ENCODE measurements around the gene TBC1D16. TPM values are rescaled to one million over a fixed set of nuclear protein-coding genes. Genes with fewer than 3 reads are reported as not detected.

The TBC1D16 gene
- total RNA-seq, 2 experiments from 2014 or later: 0.74 to 1.2 TPM

DNA sequence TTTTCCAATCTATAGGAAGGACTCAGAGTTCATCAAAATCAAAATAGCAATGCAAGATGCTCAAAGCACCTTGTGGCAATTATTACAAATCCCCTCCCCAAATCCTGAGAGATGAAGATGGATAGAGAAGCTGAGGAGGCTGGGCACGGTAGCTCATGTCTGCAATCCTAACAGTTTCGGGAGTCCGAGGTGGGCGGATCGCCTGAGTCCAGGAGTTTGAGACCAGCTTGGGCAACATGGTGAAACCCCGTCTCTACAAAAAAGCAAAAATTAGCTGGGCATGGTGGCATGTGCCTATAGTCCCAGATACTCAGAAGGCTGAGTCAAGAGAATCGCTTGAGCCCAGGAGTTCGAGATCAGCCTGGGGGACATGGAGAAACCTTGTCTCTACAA, 8.6 kb downstream of the TBC1D16 start:
- H3K9me3 Mint-ChIP-seq: no peaks in the 10 kb centered on the region
- ChIA-PET CTCF (interaction anchor here (1.1 to 1.6 kb wide), 2 partner anchors 19 to 66 kb away, joined by 3 read pairs; no protein-coding TSS in a partner anchor), POLR2A (no interaction called here)
- H3K27me3 Mint-ChIP-seq: no peaks in the 10 kb centered on the region
- H3K4me1 Mint-ChIP-seq: peaks cover 4% of the 10 kb centered on the region
- H3K4me3 Mint-ChIP-seq: no peak overlapping the region
- no peak for DNase-seq
- H3K27ac Mint-ChIP-seq: no peak overlapping the region
- H3K36me3 Mint-ChIP-seq (ENCODE audit: low read depth): no peaks in the 10 kb centered on the region

DNA sequence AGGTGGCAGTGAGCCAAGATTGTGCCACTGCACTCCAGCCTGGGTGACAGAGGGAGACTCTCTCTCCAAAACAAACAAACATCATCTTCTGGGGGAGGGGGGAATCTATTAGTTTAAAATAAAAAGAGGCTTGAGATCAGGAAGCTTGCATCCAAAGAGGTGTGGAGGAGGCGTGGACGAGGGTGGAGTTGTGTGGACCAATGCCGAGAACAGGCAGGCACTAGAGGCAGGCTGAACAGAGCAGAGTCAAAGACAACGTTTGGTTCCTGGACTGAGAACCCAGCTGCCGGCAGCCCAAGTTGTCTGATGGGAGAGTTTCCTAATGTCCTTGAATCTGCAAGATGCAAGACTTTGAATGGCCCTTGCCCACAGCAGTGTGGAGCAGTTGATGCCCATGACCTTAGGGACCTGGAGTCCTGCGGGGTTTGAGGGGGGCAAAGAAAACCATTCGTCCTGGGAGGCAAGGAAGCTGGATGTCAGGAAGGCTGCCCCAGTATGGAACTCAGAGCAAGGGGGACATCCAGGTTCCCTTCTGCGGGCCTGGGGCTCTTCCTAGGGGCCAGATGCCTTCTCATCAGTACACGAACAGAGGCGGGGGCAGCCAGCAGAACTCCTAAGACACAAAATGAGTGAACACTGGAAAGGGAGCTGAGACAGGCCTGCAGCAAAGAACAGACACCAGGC, 9.2 kb downstream of the TBC1D16 start:
- Mint-ChIP-seq H3K4me3 (no peak overlapping the region), H3K4me1 (peaks cover under 1% of the 10 kb centered on the region), H3K27ac (no peak overlapping the region), H3K27me3 (no peaks in the 10 kb centered on the region), H3K9me3 (no peaks in the 10 kb centered on the region), H3K36me3 (ENCODE audit: low read depth) (no peaks in the 10 kb centered on the region)
- ChIA-PET POLR2A (no interaction called here), CTCF (interaction anchor here (1.1 to 1.6 kb wide), 2 partner anchors 18 to 66 kb away, joined by 3 read pairs; no protein-coding TSS in a partner anchor)
- no peak for DNase-seq

DNA sequence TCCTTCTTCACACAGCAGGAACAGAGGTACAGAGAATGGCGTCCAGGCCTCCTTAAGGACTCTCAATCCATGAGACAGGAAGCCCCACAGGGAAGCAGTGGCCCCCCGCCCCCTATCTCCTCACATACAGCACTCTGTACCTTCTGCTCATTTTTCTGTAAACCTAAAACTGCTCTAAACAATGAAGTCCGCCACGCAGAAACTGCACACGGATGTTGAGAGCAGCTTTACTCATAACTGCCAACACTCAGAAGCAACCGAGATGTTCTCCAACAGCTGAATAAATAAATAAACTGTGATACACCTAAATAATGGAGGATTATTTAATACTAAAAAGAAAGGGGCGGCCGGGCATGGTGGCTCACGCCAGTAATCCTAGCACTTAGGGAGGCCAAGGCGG, 9.9 kb downstream of the TBC1D16 start:
- Mint-ChIP-seq H3K27ac (no peak overlapping the region), H3K36me3 (ENCODE audit: low read depth) (no peaks in the 10 kb centered on the region), H3K9me3 (no peaks in the 10 kb centered on the region), H3K4me3 (no peak overlapping the region), H3K27me3 (no peaks in the 10 kb centered on the region), H3K4me1 (no peaks in the 10 kb centered on the region)
- DNase-seq: no peak
- ChIA-PET CTCF (no interaction called here), POLR2A (no interaction called here)

DNA sequence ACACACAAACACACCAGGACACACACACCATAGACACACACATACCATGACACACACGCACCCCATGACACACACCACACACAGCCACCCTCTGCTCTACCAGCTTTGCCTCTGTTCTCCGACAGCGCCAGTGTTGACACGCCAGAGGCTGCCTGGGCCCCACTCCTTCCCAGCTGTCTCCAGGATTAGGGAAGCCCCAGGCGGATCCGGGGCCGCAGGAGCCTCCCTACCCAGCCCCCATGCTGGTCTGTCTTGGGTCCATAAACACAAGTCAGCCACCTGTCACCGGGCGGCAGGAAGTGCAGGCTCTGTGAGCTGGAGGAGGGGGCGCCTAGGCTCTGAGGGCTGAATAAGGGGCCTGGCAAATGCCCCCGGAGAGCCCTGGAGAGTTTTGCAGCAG, 10.5 kb downstream of the TBC1D16 start:
- Mint-ChIP-seq H3K27ac (no peak overlapping the region), H3K27me3 (no peaks in the 10 kb centered on the region), H3K4me3 (no peak overlapping the region), H3K9me3 (no peaks in the 10 kb centered on the region), H3K4me1 (no peaks in the 10 kb centered on the region), H3K36me3 (ENCODE audit: low read depth) (no peaks in the 10 kb centered on the region)
- no peak for DNase-seq
- ChIA-PET CTCF (no interaction called here), POLR2A (no interaction called here)

DNA sequence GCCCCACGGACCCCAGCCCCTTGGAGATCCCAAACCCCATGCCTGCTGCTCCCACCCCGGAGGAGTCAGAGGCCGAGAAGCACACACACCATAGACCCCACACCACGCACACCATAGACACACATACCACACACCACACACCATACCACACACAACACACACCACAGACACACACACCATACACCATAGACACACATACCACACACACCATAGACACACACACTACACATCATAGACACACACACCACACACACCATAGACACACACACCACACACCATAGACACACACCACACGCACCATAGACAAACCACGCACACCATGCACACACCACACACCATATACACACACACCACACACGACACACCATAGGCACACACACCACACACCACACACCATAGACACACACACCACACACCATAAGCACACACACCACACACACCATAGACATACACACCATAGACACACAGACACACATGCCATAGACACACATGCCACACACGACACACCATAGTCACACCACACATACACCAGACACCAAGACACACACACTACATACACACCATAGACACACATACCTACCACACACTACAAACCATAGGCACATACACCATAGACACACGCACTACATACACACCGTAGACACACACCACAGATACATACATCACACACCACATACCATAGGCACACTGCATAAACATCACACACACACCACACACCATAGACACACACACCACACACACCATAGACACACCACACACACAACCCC, 11.3 kb downstream of the TBC1D16 start:
- no peaks in the 10 kb centered on the region for H3K9me3 Mint-ChIP-seq
- ChIA-PET POLR2A (no interaction called here), CTCF (interaction anchor here (1.4 kb wide), 1 partner anchor 16 kb away, joined by 3 read pairs; no protein-coding TSS in a partner anchor)
- no peaks in the 10 kb centered on the region for H3K27me3 Mint-ChIP-seq
- no peak for DNase-seq
- H3K36me3 Mint-ChIP-seq (ENCODE audit: low read depth): no peaks in the 10 kb centered on the region
- H3K4me1 Mint-ChIP-seq: no peaks in the 10 kb centered on the region
- H3K4me3 Mint-ChIP-seq: no peak overlapping the region
- H3K27ac Mint-ChIP-seq: no peak overlapping the region

DNA sequence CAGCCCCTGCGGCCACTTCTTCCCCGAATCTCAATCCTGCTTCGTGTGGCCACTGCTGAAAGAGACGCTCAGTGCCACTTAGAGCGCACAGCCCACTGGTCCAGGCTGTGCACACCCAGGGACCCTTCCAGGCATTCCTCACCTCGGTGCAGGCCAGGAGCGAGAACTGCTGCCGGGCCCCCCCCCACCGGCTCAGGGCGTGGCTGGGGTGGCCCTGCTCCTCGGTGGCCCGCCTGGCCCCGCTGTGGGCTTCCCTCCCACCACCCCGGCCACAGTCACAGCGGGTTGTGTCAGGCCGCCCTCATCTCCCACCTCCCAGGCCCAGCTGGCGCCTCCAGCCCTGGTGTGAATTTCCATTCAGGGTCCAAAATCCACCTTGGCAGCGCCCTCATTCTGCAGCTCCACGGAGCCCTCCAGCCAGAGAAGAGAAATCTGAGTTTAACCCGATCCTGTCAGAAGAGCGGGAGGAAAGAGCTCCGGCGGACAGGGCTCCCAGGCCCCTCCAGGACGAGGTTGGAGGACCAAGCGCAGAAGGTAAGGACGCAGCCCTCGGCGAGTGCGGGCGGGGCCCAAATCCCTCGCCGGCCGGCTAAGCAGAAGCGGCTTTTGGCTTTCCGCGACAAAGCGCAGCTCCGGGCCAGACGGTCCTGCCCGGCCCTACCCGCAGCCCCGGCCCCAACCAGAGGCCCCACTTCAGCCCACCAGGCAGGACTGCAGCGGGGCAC, 12.0 kb downstream of the TBC1D16 start:
- POLR2A ChIA-PET: no interaction called here
- CTCF ChIA-PET: interaction anchor here (0.6 to 1.4 kb wide), 2 partner anchors 15 to 123 kb away, joined by 3 read pairs; no protein-coding TSS in a partner anchor

DNA sequence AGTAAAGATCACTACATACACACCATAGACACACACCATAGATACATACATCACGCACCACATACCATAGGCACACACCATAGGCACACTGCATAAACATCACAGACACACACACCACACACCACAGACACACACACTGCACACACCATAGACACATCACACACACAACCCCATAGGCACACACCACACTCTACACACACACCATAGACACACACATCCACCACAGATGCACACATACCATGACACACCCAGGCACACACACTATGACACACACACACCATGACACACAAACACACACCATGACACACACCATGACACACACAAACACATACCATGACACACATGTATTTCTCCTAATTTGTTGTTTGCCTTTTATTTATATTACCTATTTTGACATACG, 14.1 kb downstream of the TBC1D16 start:
- ChIA-PET POLR2A (no interaction called here), CTCF (interaction anchor here (1.2 kb wide), 1 partner anchor 11 kb away, joined by 3 read pairs; no protein-coding TSS in a partner anchor)

More for the DNA sequence above, 12.0 kb downstream of the TBC1D16 start:
- H3K27ac Mint-ChIP-seq: no peak overlapping the region
- no peaks in the 10 kb centered on the region for H3K27me3 Mint-ChIP-seq
- H3K9me3 Mint-ChIP-seq: no peaks in the 10 kb centered on the region
- no peaks in the 10 kb centered on the region for H3K4me1 Mint-ChIP-seq
- H3K36me3 Mint-ChIP-seq (ENCODE audit: low read depth): no peaks in the 10 kb centered on the region
- no peak for DNase-seq
- H3K4me3 Mint-ChIP-seq: no peak overlapping the region

DNA sequence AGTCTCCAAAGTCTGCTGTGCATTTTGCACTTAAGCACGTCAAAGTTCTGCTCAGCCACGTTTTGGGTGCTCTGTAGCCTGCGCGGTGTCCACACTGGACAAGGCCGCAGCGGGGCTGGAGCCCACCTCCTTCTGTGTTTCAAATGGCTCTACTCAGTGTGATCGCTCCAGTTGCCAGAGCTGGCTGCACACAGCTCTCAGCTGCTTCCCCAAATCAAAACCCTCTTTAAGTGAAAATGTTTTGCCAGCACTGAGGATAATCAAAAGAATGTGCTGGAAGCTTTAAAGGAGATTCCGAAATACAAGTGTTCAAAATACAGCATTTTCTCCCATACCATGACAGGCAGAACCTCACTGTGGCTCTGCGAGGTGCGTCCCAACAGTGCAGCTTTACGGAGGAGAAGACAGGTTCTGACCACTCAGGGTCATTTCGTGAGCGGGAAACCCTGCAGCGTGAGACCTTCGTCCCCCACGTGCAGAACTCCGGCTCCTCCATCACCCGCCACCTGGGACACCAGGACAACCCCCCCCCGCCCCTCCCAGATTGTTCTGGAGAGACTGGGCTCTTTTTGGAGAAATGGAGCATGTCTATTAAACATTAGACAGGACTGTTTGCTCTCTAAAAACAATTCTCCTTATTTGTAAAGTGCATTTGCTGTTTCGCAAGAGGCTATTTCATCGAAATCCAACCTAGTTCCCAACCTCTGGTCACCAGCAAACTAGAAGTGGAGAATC, 16.6 kb downstream of the TBC1D16 start:
- H3K4me3 Mint-ChIP-seq: no peak overlapping the region
- CTCF ChIA-PET: no interaction called here
- no peak for DNase-seq
- peaks cover 2% of the 10 kb centered on the region for H3K27me3 Mint-ChIP-seq
- no peak overlapping the region for H3K27ac Mint-ChIP-seq
- no peaks in the 10 kb centered on the region for H3K36me3 Mint-ChIP-seq (ENCODE audit: low read depth)
- POLR2A ChIA-PET: no interaction called here
- no peaks in the 10 kb centered on the region for H3K4me1 Mint-ChIP-seq
- peaks cover 2% of the 10 kb centered on the region for H3K9me3 Mint-ChIP-seq

More for the DNA sequence above, 14.1 kb downstream of the TBC1D16 start:
- Mint-ChIP-seq H3K36me3 (ENCODE audit: low read depth) (no peaks in the 10 kb centered on the region), H3K27me3 (no peaks in the 10 kb centered on the region), H3K27ac (no peak overlapping the region), H3K4me1 (no peaks in the 10 kb centered on the region), H3K9me3 (no peaks in the 10 kb centered on the region), H3K4me3 (no peak overlapping the region)
- DNase-seq: no peak

DNA sequence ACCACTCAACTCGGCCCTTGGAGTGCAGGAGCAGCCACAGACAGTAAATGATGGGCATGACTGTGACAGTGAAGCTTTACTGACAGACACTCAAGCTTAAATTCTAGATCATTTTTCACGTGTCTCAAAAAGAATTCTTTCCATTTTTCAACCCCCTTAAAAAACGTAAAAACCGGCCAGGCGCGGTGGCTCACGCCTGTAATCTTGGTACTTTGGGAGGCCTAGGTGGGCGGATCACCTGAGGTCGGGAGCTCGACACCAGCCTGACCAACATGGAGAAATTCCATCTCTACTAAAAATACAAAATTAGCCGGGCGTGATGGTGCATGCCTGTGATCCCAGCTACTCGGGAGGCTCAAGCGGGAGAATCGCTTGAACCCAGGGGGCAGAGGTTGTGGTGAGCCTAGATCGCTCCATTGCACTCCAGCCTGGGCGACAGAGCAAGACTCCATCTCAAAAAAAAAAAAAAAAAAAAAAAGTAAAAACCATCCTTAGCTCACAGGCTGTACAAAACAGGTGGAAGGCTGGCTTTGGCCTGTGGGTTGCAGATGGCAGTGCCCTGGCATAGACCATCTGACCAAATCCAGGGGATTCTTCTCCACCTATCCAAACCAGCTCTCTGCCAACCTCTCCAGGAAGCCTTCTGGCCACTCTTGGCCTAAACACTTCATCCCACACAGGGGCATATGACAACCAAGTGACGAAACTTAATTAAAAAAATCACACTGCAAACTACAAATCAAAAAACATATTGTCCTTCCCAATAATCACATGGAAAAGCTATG, 18.3 kb downstream of the TBC1D16 start:
- POLR2A ChIA-PET: no interaction called here
- Mint-ChIP-seq H3K36me3 (ENCODE audit: low read depth) (no peaks in the 10 kb centered on the region), H3K27ac (no peak overlapping the region), H3K4me1 (no peaks in the 10 kb centered on the region), H3K4me3 (no peak overlapping the region), H3K27me3 (peaks cover 2% of the 10 kb centered on the region), H3K9me3 (peaks cover 2% of the 10 kb centered on the region)
- CTCF ChIA-PET: interaction anchor here (1.5 to 1.6 kb wide), 2 partner anchors 9 to 11 kb away, joined by 3 to 5 read pairs; no protein-coding TSS in a partner anchor
- DNase-seq: no peak

DNA sequence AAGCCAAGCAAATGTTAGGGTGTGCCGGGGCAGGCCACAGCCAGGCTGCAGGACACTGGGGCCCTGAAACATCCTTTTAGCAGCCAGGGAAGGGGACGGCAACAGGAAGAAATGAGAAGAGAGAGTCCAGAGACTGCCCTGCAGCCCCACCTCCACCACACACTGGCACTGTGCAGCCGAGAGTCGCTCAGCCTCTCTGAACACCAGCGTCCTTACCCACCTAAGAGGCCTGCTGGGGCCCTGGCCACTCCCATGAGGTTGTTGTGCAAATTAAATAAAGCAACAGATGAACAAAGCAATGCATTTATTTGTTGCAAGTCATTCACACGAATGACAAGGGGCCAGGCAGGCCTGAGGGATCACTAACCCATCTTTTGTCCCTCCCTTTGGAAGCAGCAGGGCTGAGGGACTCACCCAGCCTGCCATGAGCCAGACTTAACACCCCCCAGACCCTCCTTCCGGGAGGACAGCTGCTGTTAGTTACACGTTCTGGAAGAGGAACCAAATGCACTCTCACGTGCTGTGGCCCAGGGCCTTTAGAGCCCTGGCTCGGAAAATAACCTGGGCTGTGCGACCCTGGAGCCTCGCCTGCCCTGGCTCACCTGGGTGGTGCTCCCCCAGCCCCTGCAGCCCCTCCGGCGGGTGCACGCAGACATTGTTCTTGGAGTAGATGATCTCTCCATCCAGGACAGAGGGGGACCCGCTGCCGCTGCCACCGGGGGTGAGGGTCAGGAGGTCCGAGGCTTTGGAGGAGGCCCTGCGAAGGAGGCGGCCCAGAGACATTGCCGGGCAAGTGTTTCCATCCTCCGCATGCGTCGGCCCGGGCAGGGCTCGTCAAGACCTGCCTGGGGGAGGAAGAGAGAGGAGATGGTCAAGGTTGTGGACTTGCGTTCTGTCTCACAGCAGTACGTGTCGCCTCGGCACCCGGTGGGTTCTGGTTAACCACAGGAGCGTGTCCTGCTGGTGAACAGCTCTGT, 22.6 kb downstream of the TBC1D16 start:
- ChIA-PET POLR2A (no interaction called here), CTCF (no interaction called here)
- H3K4me3 Mint-ChIP-seq: no peak overlapping the region
- H3K27ac Mint-ChIP-seq: no peak overlapping the region
- H3K9me3 Mint-ChIP-seq: peaks cover 2% of the 10 kb centered on the region
- H3K36me3 Mint-ChIP-seq (ENCODE audit: low read depth): no peaks in the 10 kb centered on the region
- peaks cover 2% of the 10 kb centered on the region for H3K27me3 Mint-ChIP-seq
- DNase-seq: no peak
- H3K4me1 Mint-ChIP-seq: peaks cover 2% of the 10 kb centered on the region

DNA sequence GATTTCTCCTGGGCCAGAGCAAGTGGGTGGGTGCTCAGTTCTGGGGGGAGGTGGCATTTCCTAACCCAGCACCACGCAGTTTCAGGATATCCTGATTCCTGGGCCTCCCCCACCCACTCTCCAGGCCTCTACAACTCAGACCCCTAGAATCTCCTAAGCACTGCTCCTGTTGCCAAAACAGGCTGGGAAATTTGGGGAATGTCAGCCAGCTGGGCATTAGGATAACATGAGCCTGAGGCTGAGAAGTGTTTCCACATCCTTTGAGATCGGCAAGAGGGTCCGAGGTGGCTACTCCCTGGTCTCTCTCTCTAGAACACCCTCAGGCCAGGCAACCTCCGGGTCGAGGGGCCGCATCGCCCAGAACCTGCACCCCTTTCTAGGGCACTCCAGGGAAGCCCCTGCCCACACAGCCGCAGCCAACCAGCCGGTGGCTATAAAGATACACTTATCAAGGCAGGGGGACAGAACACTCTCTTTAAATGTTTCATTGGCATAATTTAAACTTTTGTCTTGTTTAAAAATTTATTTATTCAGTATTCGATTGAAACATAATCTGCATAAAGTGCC, 23.6 kb downstream of the TBC1D16 start:
- peaks cover 2% of the 10 kb centered on the region for H3K27me3 Mint-ChIP-seq
- POLR2A ChIA-PET: no interaction called here
- DNase-seq: no peak
- CTCF ChIA-PET: no interaction called here
- H3K4me3 Mint-ChIP-seq: no peak overlapping the region
- no peak overlapping the region for H3K27ac Mint-ChIP-seq
- H3K4me1 Mint-ChIP-seq: peaks cover 2% of the 10 kb centered on the region
- peaks cover 2% of the 10 kb centered on the region for H3K9me3 Mint-ChIP-seq
- no peaks in the 10 kb centered on the region for H3K36me3 Mint-ChIP-seq (ENCODE audit: low read depth)

Data from activated CD4-positive, alpha-beta T cell treated with anti-CD3 and anti-CD28 coated beads, Interleukin-2, amount 10 ng/mL, durations not matched to agents 7 days and 5 days (primary cell).